ENCODE measurements around the gene XRCC1.

Gene XRCC1

DNA sequence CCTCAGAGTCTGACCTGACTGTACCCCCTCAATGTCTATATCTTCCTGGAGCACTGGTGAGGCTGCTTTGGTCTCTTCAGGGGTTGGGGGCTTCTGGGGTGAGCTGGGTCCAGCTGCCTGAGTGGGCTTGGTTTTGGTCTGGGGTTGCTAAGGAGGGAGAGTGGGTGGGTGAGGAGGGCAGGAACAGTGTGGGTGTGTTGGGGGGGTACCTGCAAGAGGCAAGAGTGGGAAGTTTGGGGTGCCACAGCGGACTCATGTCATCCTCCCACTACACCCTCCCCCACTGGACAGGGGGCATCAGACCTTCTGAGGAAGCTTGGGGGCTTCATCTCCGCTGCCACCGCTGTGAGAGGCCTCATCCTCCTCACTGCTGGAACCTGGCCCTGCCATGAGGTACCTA lies 28.7 kb downstream of the XRCC1 start:
- H3K27ac ChIP-seq (replicated peaks): no peak overlapping the region
- no peak overlapping the region for H3K4me3 ChIP-seq (replicated peaks; ENCODE audit: insufficient read depth, low read length)
- TF ChIP-seq SPI1 (IDR thresholded peaks at IDR 0.05; ENCODE audit: borderline replicate concordance, low read depth) (no peak), GABPA (IDR thresholded peaks at IDR 0.05; ENCODE audit: low read depth) (no peak), POLR2AphosphoS5 (IDR thresholded peaks at IDR 0.05; ENCODE audit: low read depth) (no peak)
- TF ChIP-seq, protein P1, sequence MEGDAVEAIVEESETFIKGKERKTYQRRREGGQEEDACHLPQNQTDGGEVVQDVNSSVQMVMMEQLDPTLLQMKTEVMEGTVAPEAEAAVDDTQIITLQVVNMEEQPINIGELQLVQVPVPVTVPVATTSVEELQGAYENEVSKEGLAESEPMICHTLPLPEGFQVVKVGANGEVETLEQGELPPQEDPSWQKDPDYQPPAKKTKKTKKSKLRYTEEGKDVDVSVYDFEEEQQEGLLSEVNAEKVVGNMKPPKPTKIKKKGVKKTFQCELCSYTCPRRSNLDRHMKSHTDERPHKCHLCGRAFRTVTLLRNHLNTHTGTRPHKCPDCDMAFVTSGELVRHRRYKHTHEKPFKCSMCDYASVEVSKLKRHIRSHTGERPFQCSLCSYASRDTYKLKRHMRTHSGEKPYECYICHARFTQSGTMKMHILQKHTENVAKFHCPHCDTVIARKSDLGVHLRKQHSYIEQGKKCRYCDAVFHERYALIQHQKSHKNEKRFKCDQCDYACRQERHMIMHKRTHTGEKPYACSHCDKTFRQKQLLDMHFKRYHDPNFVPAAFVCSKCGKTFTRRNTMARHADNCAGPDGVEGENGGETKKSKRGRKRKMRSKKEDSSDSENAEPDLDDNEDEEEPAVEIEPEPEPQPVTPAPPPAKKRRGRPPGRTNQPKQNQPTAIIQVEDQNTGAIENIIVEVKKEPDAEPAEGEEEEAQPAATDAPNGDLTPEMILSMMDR (IDR thresholded peaks at IDR 0.05; ENCODE audit: insufficient read depth, low read length): no peak
- TF ChIP-seq, protein P2, sequence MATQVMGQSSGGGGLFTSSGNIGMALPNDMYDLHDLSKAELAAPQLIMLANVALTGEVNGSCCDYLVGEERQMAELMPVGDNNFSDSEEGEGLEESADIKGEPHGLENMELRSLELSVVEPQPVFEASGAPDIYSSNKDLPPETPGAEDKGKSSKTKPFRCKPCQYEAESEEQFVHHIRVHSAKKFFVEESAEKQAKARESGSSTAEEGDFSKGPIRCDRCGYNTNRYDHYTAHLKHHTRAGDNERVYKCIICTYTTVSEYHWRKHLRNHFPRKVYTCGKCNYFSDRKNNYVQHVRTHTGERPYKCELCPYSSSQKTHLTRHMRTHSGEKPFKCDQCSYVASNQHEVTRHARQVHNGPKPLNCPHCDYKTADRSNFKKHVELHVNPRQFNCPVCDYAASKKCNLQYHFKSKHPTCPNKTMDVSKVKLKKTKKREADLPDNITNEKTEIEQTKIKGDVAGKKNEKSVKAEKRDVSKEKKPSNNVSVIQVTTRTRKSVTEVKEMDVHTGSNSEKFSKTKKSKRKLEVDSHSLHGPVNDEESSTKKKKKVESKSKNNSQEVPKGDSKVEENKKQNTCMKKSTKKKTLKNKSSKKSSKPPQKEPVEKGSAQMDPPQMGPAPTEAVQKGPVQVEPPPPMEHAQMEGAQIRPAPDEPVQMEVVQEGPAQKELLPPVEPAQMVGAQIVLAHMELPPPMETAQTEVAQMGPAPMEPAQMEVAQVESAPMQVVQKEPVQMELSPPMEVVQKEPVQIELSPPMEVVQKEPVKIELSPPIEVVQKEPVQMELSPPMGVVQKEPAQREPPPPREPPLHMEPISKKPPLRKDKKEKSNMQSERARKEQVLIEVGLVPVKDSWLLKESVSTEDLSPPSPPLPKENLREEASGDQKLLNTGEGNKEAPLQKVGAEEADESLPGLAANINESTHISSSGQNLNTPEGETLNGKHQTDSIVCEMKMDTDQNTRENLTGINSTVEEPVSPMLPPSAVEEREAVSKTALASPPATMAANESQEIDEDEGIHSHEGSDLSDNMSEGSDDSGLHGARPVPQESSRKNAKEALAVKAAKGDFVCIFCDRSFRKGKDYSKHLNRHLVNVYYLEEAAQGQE (IDR thresholded peaks at IDR 0.05; ENCODE audit: insufficient replicate concordance, low read depth): no peak
- no peak for DNase-seq (ENCODE audit: low read depth in 1 of 2, low spot score in 1 of 2)
- no peaks in the 10 kb centered on the region for H3K27me3 ChIP-seq (ENCODE audit: insufficient read depth, poor library complexity, severe bottlenecking)

DNA sequence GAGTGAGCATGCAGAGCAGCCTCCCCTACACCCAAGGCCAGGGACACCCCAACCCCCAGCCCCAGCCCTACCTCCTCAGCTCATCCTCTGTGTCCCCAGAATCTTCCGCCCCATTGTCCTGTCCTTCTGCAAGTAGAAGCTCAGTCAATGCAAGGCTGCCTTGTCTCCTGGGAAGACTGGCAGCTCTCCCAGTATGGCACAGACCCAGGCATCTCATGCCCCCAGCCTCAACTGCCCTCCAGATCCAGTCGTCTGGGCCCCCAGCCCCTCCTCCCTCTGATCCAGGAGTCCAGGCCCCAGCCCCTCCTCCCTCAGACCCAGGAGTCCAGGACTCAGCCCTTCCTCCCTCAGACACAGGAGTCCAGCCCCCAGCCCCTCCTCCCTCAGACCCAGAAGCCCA lies 29.3 kb downstream of the XRCC1 start:
- H3K27me3 ChIP-seq (ENCODE audit: insufficient read depth, poor library complexity, severe bottlenecking): no peaks in the 10 kb centered on the region
- DNase-seq (ENCODE audit: low read depth in 1 of 2, low spot score in 1 of 2): no peak
- no peak overlapping the region for H3K27ac ChIP-seq (replicated peaks)
- no peak overlapping the region for H3K4me3 ChIP-seq (replicated peaks; ENCODE audit: insufficient read depth, low read length)
- TF ChIP-seq, protein P2 (IDR thresholded peaks at IDR 0.05; ENCODE audit: insufficient replicate concordance, low read depth): no peak
- TF ChIP-seq, protein P1 (IDR thresholded peaks at IDR 0.05; ENCODE audit: insufficient read depth, low read length): no peak
- TF ChIP-seq POLR2AphosphoS5 (IDR thresholded peaks at IDR 0.05; ENCODE audit: low read depth) (no peak), GABPA (IDR thresholded peaks at IDR 0.05; ENCODE audit: low read depth) (no peak), SPI1 (IDR thresholded peaks at IDR 0.05; ENCODE audit: borderline replicate concordance, low read depth) (no peak)

DNA sequence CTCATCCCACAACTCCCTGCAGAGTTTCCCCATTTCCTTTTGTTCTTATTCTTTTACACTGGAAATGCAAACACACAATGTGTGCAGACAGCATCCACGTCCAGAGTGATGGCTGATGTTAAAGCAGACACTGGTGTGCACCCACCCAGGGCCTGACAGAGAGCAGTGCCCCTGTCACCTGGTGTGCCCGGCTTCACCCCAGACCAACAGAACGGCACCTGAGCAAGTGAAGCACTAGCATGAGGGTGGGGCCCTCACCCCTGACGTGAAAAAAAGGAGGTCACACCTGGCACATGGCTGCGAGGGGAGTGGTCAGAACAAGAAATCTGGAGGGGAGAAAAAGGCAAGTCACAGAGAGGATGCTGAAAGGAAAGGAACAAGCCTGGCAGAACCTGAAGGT lies 30.1 kb downstream of the XRCC1 start:
- DNase-seq (ENCODE audit: low read depth in 1 of 2, low spot score in 1 of 2): no peak
- no peak overlapping the region for H3K4me3 ChIP-seq (replicated peaks; ENCODE audit: insufficient read depth, low read length)
- no peak overlapping the region for H3K27ac ChIP-seq (replicated peaks)
- no peaks in the 10 kb centered on the region for H3K27me3 ChIP-seq (ENCODE audit: insufficient read depth, poor library complexity, severe bottlenecking)
- TF ChIP-seq, protein P1 (IDR thresholded peaks at IDR 0.05; ENCODE audit: insufficient read depth, low read length): no peak
- TF ChIP-seq GABPA (IDR thresholded peaks at IDR 0.05; ENCODE audit: low read depth) (no peak), SPI1 (IDR thresholded peaks at IDR 0.05; ENCODE audit: borderline replicate concordance, low read depth) (no peak), POLR2AphosphoS5 (IDR thresholded peaks at IDR 0.05; ENCODE audit: low read depth) (no peak)
- TF ChIP-seq, protein P2 (IDR thresholded peaks at IDR 0.05; ENCODE audit: insufficient replicate concordance, low read depth): no peak

Measured in HL-60 (cell line).